ENCODE measurements around the gene FSIP2.

The FSIP2 gene

GRCh38 chr2:185738679-185739472 lies at the start of gene FSIP2:
TSS of gene FSIP2 (plus strand) at chr2:185738804. CDS start at chr2:185738895, 91 bp downstream.
- DNase-seq = peak; percentile 82

- DNase-seq = peak; percentile 57
Measured at GRCh38 chr2:185689906-185690539, 48.6 kb upstream of the FSIP2 start.

GRCh38 chr2:185695711-185696235 lies 42.8 kb upstream of the FSIP2 start:
- no peak for DNase-seq

GRCh38 chr2:185700883-185701282 lies 37.7 kb upstream of the FSIP2 start:
- DNase-seq = peak; percentile 40

- peak; percentile 30 for DNase-seq
Measured at GRCh38 chr2:185734658-185735057, 3.9 kb upstream of the FSIP2 start.

- no peak for DNase-seq
Measured at GRCh38 chr2:185736210-185736609, 2.4 kb upstream of the FSIP2 start.

- DNase-seq = peak; percentile 29
Measured at GRCh38 chr2:185745864-185746859, 7.6 kb downstream of the FSIP2 start.

- DNase-seq = peak; percentile 76
Measured at GRCh38 chr2:185757356-185757755, 18.8 kb downstream of the FSIP2 start.

GRCh38 chr2:185771396-185771795 lies 32.8 kb downstream of the FSIP2 start:
- DNase-seq = peak; percentile 26

GRCh38 chr2:185780890-185781289 lies 42.3 kb downstream of the FSIP2 start:
- no peak for DNase-seq

GRCh38 chr2:185782223-185782769 lies 43.7 kb downstream of the FSIP2 start:
- DNase-seq = peak; percentile 12

GRCh38 chr2:185785156-185785555 lies 46.6 kb downstream of the FSIP2 start:
- DNase-seq = no peak

GRCh38 chr2:185785851-185786473 lies 47.4 kb downstream of the FSIP2 start:
- no peak for DNase-seq

- no peak for DNase-seq
Measured at GRCh38 chr2:185787227-185788145, 48.9 kb downstream of the FSIP2 start.

- no peak for DNase-seq
Measured at GRCh38 chr2:185790361-185790760, 51.8 kb downstream of the FSIP2 start.

GRCh38 chr2:185793532-185794345 lies 55.1 kb downstream of the FSIP2 start:
- DNase-seq = no peak

- DNase-seq = no peak
Measured at GRCh38 chr2:185796758-185797157, 58.2 kb downstream of the FSIP2 start.

GRCh38 chr2:185802926-185803325 lies 64.3 kb downstream of the FSIP2 start:
- no peak for DNase-seq

- DNase-seq = no peak
Measured at GRCh38 chr2:185806783-185807182, 68.2 kb downstream of the FSIP2 start.

GRCh38 chr2:185807351-185807750 lies 68.7 kb downstream of the FSIP2 start:
- DNase-seq = no peak
